NOMO-1 treated with DMSO at 0.1 percent for 48 hours (cell line): ENCODE measurements around the gene TAF12.
"Not testable (repeated sequence)": the region's sequence is repeated elsewhere in the genome, so short reads cannot be mapped to it uniquely, and the experiment has no call there.

Experiments
- DNase-seq: peaks from one replicate; lab custom pipeline; 2025; ENCODE audit not compliant: unreplicated experiment; lab: John Stamatoyannopoulos, UW

The TAF12 gene

GRCh38 chr1:28586585-28587391 is 56.1 kb downstream of the TAF12 start:
- DNase-seq, result peak; percentile 20

GRCh38 chr1:28582248-28582615 is 60.6 kb downstream of the TAF12 start:
- no peak for DNase-seq

- peak; percentile 94 for DNase-seq
Measured at GRCh38 chr1:28581531-28582247, 61.2 kb downstream of the TAF12 start.

GRCh38 chr1:28580722-28581530 is 61.9 kb downstream of the TAF12 start:
- peak; percentile 58 for DNase-seq

- no peak for DNase-seq
Measured at GRCh38 chr1:28579401-28579800, 63.5 kb downstream of the TAF12 start.

GRCh38 chr1:28578696-28579218 is 64.1 kb downstream of the TAF12 start:
- DNase-seq, result no peak

GRCh38 chr1:28577738-28578536 is 64.9 kb downstream of the TAF12 start:
- DNase-seq, result peak; percentile 10

GRCh38 chr1:28577052-28577678 is 65.7 kb downstream of the TAF12 start:
- DNase-seq, result no peak

- no peak for DNase-seq
Measured at GRCh38 chr1:28573564-28573963, 69.3 kb downstream of the TAF12 start.

- not testable (repeated sequence) for DNase-seq
Measured at GRCh38 chr1:28572891-28573290, 70.0 kb downstream of the TAF12 start.

- DNase-seq, result no peak
Measured at GRCh38 chr1:28571911-28572310, 71.0 kb downstream of the TAF12 start.

GRCh38 chr1:28566931-28567330 is 75.9 kb downstream of the TAF12 start:
- no peak for DNase-seq

GRCh38 chr1:28565726-28566125 is 77.1 kb downstream of the TAF12 start:
- DNase-seq, result no peak

- DNase-seq, result no peak
Measured at GRCh38 chr1:28565040-28565439, 77.8 kb downstream of the TAF12 start.

- DNase-seq, result no peak
Measured at GRCh38 chr1:28564310-28564709, 78.6 kb downstream of the TAF12 start.

- no peak for DNase-seq
Measured at GRCh38 chr1:28560886-28561285, 82.0 kb downstream of the TAF12 start.
